Lower lobe of right lung (tissue), 2 donors: ENCODE results near the gene AGAP3. TPM values are rescaled to one million over a fixed set of nuclear protein-coding genes. Genes with fewer than 3 reads are reported as not detected.

Experiments used
- ATAC-seq, 2 donors: fragments of 200-7000 bp; cut with Tn5 transposase; one replicate each; pipeline ENCODE4 v1.9.1; 2020 to 2022; ENCODE audit warnings: mild to moderate bottlenecking in 2 of 2, moderate library complexity in 2 of 2
- DNase-seq: peaks from one replicate; pipeline ENCODE4 v3.0.0-alpha.2; 2020
- H3K27ac ChIP-seq: fragments of 200-600 bp; one replicate; pipeline ENCODE4 v1.8.0; 2022
- H3K27me3 ChIP-seq: fragments of 200-600 bp; one replicate; pipeline ENCODE4 v1.8.0; 2022; ENCODE audit warnings: low read depth
- H3K36me3 ChIP-seq: fragments of 200-600 bp; one replicate; pipeline ENCODE4 v1.8.0; 2022; ENCODE audit warnings: mild to moderate bottlenecking
- H3K4me1 ChIP-seq: fragments of 200-600 bp; one replicate; pipeline ENCODE4 v1.8.0; 2022
- H3K4me3 ChIP-seq: fragments of 200-600 bp; one replicate; pipeline ENCODE4 v1.8.0; 2022; ENCODE audit warnings: mild to moderate bottlenecking
- H3K9me3 ChIP-seq: fragments of 200-600 bp; one replicate; pipeline ENCODE4 v1.8.0; 2022
- intact Hi-C: fragments of 100-400 bp; cut with DNase I; formaldehyde crosslinking; loops from one replicate; pipeline ENCODE4 v1.11.0; 2022
- total RNA-seq: library from RNA; stranded (reverse); fragmentation: NEBNext Ultra II Directional; extraction: Animal tissue kit (Norgen Biotek cat#: 25700); gene quantifications from one replicate; pipeline ENCODE4 v1.2.1, GENCODE V29; 2021
- TF ChIP-seq, protein P1 (sequence below): fragments of 200-600 bp; IDR thresholded peaks from one replicate; pipeline ENCODE4 v1.8.0; 2022; ENCODE audit warnings: antibody characterized with exemption, mild to moderate bottlenecking
- donor health status: DM: no; HTN: yes; CAD: no; lungs with severe emphysema.

AGAP3 gene
- total RNA-seq, 1 donor from 2014 or later, result 157 TPM

DNA sequence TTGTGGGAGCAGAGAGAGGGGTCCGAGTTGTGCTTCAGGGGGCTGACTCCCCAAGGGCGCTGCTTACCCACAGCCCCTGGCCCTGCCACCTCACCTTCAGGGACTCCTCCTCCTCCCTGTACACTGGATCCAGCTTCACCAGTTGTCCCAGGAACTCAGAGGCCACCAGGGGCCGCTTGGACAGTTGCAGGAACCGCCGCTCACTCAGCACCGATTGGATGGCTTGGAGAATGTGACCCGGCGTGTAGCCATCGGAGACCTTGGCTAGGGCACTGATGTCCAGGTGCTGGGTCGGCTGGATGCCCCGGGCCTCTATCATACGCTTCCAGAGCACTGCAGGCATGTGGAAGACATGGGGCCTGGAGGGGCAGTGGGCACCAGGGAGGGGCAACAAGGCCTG, 105.3 kb downstream of the AGAP3 start:
- ATAC-seq (no peak), DNase-seq (no peak)
- Histone ChIP-seq H3K27me3 (peaks cover 11% of the 10 kb centered on the region), H3K36me3 (no peaks in the 10 kb centered on the region), H3K27ac (no peak overlapping the region), H3K4me1 (no peaks in the 10 kb centered on the region), H3K9me3 (no peaks in the 10 kb centered on the region), H3K4me3 (no peak overlapping the region)
- TF ChIP-seq, protein P1, sequence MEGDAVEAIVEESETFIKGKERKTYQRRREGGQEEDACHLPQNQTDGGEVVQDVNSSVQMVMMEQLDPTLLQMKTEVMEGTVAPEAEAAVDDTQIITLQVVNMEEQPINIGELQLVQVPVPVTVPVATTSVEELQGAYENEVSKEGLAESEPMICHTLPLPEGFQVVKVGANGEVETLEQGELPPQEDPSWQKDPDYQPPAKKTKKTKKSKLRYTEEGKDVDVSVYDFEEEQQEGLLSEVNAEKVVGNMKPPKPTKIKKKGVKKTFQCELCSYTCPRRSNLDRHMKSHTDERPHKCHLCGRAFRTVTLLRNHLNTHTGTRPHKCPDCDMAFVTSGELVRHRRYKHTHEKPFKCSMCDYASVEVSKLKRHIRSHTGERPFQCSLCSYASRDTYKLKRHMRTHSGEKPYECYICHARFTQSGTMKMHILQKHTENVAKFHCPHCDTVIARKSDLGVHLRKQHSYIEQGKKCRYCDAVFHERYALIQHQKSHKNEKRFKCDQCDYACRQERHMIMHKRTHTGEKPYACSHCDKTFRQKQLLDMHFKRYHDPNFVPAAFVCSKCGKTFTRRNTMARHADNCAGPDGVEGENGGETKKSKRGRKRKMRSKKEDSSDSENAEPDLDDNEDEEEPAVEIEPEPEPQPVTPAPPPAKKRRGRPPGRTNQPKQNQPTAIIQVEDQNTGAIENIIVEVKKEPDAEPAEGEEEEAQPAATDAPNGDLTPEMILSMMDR, result no peak
- intact Hi-C loops, result no loop called here

DNA sequence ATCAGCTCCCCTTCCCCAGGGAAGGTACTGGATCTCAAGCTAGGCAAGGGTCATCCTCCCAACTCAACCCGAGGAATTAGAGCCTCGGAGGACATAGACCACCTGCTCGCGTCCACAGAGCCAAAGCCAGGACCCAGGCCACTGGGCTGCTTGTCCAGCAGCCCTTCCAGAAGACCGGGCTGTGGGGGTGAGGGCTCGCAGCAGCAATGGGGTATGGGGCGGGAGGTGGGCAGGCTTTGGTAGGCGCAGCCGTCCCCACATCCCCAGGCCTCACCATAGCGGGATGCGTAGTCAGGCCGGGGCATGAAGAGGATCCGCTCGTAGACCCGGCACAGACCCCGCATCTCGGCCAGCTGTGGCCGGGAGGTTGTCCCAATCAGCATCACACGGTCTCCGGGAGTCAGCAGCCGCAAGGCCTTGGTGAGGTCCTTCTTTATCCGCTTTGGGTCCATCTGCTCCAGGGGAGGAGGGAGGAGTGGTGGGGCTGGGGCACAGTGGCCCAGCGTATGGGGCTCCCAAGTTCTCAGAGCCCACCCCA, 105.8 kb downstream of the AGAP3 start:
- intact Hi-C loops, result no loop called here
- DNase-seq, result no peak
- no peak for ATAC-seq

DNA sequence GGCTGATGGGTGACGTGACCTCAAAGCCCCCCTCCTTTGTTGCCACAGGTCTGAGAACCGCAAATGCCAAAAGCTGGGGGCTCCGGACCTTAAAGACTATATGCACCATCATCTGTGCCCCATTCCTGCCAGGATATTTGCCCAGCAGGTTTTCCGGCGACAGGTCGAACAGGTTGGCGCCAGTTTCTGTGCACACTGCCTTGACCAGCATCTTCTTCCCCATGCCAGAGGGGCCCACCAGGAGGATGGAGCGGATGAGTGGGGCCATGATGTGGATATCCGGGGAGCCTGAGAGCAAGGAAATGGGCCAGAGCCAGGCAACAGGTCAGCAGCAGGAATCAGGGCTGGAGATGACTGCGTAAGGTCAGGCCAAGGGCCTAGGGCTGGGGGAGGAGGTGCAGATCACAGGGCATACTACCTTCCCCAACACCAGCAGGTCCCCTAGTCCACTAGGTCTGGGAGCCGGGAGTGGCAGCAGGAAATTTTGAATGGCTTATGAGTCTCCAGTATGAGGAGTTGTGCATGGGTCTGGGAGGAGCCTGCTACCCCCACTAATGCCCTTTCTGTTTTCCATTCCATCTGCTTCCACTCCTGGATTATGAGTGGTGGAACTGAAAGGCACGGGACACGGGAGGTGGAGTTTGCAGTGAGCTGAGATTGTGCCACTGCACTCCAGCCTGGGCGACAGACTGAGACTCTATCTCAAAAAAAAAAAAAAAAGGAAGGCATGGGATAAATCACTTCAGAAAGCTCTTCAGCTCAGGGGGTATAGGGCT, 107.1 kb downstream of the AGAP3 start:
- no peak overlapping the region for H3K27ac ChIP-seq
- H3K4me1 ChIP-seq, result no peaks in the 10 kb centered on the region
- no peaks in the 10 kb centered on the region for H3K36me3 ChIP-seq
- no peak for DNase-seq
- H3K27me3 ChIP-seq, result peaks cover 11% of the 10 kb centered on the region
- TF ChIP-seq, protein P1, result no peak
- no peaks in the 10 kb centered on the region for H3K9me3 ChIP-seq
- intact Hi-C loops, result no loop called here
- H3K4me3 ChIP-seq, result no peak overlapping the region
- no peak for ATAC-seq

More for the DNA sequence above, 105.8 kb downstream of the AGAP3 start:
- TF ChIP-seq, protein P1, result no peak
- Histone ChIP-seq H3K4me1 (no peaks in the 10 kb centered on the region), H3K36me3 (no peaks in the 10 kb centered on the region), H3K27me3 (peaks cover 11% of the 10 kb centered on the region), H3K27ac (no peak overlapping the region), H3K9me3 (no peaks in the 10 kb centered on the region), H3K4me3 (no peak overlapping the region)

Other genes with a start within 250 kb of the AGAP3 start
- 1.7 TPM for gene AOC1, start 234.0 kb upstream of the AGAP3 start, total RNA-seq
- gene KCNH2, start 108.2 kb upstream of the AGAP3 start, total RNA-seq, result 2.4 TPM
- 15.1 TPM for gene NOS3, start 95.5 kb upstream of the AGAP3 start, total RNA-seq
- 0.38 TPM for gene ATG9B, start 62.0 kb upstream of the AGAP3 start, total RNA-seq
- 42.4 TPM for gene ABCB8, start 58.0 kb upstream of the AGAP3 start, total RNA-seq
- gene ASIC3, start 37.9 kb upstream of the AGAP3 start, total RNA-seq, result 3.7 TPM
- gene CDK5, start 28.6 kb upstream of the AGAP3 start, total RNA-seq, result 13.7 TPM
- gene SLC4A2, start 26.9 kb upstream of the AGAP3 start, total RNA-seq, result 182 TPM
- 54.4 TPM for gene FASTK, start 5.7 kb upstream of the AGAP3 start, total RNA-seq
- 37.4 TPM for gene TMUB1, start 3.0 kb upstream of the AGAP3 start, total RNA-seq
- not detected for gene GBX1, start 81.2 kb downstream of the AGAP3 start, total RNA-seq
- not detected for gene ASB10, start 100.8 kb downstream of the AGAP3 start, total RNA-seq
- not detected for gene H2BK1, start 124.0 kb downstream of the AGAP3 start, total RNA-seq
- 23.3 TPM for gene ABCF2, start 140.7 kb downstream of the AGAP3 start, total RNA-seq
- gene CHPF2, start 146.0 kb downstream of the AGAP3 start, total RNA-seq, result 34.7 TPM
- 53.1 TPM for gene SMARCD3, start 162.2 kb downstream of the AGAP3 start, total RNA-seq